Measurements from ENCODE around the gene MYO18B.

GRCh38 chr22:25824828-25825423 is 82.9 kb downstream of the MYO18B start:
- TF ChIP-seq POLR2A (IDR thresholded peaks at IDR 0.05; ENCODE audit: low read depth, low read length) (no peak), POU2F2 (IDR thresholded peaks at IDR 0.05; ENCODE audit: low read depth, low read length) (no peak), POLR2AphosphoS5 (IDR thresholded peaks at IDR 0.05; ENCODE audit: low read depth, low read length) (no peak), PAX5 (IDR thresholded peaks at IDR 0.05; ENCODE audit: insufficient read depth, low read length, severe bottlenecking) (no peak)
